Large intestine (tissue), 3 donors: ENCODE data around the gene BLOC1S3. TPM values are rescaled to one million over a fixed set of nuclear protein-coding genes. Genes with fewer than 3 reads are reported as not detected.

ENCODE experiments used
- DNase-seq, 2 donors: peaks; one replicate each; pipeline versions ENCODE4 v3.0.0 to v3.0.0-alpha.2; 2013
- H3K27ac ChIP-seq: one replicate; pipeline ENCODE4 v1.5.1; 2013; ENCODE audit warnings: low read length
- H3K27me3 ChIP-seq: 2 replicates; pipeline ENCODE4 v1.6.1; 2013; ENCODE audit warnings: low read length; ENCODE audit not compliant: control insufficient read depth, insufficient read depth
- H3K36me3 ChIP-seq: 2 replicates; pipeline ENCODE4 v1.6.1; 2013; ENCODE audit warnings: low read length; ENCODE audit not compliant: control insufficient read depth, insufficient read depth
- H3K4me1 ChIP-seq: one replicate; pipeline ENCODE4 v1.6.1; 2013; ENCODE audit warnings: low read length; ENCODE audit not compliant: control insufficient read depth, insufficient read depth
- H3K4me3 ChIP-seq: one replicate; pipeline ENCODE4 v1.5.1; 2013; ENCODE audit warnings: low read length
- H3K9me3 ChIP-seq: one replicate; pipeline ENCODE4 v1.6.1; 2013; ENCODE audit warnings: mild to moderate bottlenecking, low read depth, low read length, moderate library complexity; ENCODE audit not compliant: control insufficient read depth
- WGBS: methylation state at CpG from one replicate; pipeline ENCODE4 v1.1.5; 2013; ENCODE audit warnings: low lambda C conversion rate; ENCODE audit not compliant: insufficient coverage; 5-methylcytosine and 5-hydroxymethylcytosine counted together
- polyA plus RNA-seq: library from polyadenylated mRNA; unstranded; fragments of 120-200 nt; gene quantifications from one replicate; pipeline ENCODE4 v1.2.1, GENCODE V29; 2013

Gene BLOC1S3
- polyA plus RNA-seq, 1 donor, result 12.1 TPM

DNA sequence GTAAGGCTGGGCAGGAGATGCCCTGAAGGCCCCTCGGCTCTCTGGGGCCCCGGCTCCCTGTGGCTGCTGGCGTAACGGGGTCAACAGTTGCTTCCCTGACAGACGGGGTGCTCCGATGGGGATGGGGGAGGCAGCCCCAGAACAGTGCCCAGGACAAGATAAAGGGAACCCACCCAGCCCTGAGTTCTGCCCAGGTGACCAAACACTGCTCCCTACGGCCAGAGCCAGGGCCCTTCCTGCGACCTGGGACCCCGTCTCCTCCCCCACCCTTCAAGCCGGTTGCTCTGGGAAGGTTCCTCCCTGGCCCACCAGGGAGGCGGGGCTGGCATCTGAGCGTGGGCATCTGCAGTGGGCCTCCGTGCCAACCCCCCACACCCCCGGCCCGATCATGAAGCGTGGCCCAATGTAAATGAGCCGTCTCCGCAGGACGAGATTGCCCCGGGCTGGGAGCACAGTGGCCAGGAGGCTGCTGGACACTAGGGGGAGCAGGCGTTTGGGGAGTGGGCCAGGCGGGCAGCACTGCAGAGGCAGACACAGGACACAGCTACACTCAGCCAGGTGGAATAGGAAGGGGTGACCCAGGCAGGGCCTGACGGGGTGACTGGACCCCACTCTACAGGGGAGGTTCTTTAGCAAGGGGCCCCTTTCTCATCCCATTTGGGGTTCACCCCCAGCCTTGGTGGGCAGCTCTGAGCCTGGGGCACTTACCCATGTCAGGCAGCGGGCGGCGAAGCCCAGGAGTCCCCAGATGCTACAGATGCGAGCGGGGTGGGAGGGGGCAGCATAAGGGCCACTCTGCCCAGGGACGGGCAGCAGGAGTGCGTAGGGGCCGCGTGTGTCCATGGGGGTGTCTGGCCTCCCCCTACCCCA lies 16.6 kb upstream of the BLOC1S3 start:
- Histone ChIP-seq H3K4me3 (no peak overlapping the region), H3K27ac (no peak overlapping the region), H3K36me3 (no peaks in the 10 kb centered on the region), H3K9me3 (no peaks in the 10 kb centered on the region), H3K27me3 (peaks cover 14% of the 10 kb centered on the region), H3K4me1 (peaks cover 21% of the 10 kb centered on the region)
- no CpG with 5 or more reads among the region's 32 CpGs for WGBS
- DNase-seq, result no peak

DNA sequence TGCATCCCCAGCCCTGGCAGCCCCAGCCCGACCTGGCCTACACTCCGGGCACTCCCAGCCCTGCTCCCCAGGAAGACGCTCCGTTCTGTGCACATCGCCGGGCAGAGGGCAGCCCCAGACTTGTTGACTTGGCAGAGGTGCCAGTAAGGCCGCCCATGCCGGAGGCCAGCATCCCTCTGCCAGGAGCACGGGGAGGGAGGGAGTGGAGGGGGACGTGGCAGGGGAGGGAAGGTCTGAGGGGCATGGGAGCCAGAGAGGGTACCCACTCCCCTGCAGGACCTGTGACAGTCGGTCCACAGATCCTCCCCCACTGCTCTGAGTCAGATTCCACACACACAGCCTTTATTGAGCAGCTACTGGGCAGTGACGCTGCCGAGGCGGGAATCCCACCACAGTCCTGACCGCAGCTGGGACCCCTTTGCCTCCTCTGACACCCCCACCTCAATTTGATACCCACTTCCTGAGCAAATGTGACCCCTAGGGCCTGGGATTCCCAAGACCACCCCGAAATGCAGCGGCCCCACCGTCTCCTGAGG lies 15.9 kb upstream of the BLOC1S3 start:
- H3K4me1 ChIP-seq, result peaks cover 21% of the 10 kb centered on the region
- H3K27ac ChIP-seq, result no peak overlapping the region
- no peak overlapping the region for H3K4me3 ChIP-seq
- no peaks in the 10 kb centered on the region for H3K9me3 ChIP-seq
- H3K27me3 ChIP-seq, result peaks cover 14% of the 10 kb centered on the region
- H3K36me3 ChIP-seq, result no peaks in the 10 kb centered on the region
- no CpG with 5 or more reads among the region's 18 CpGs for WGBS
- DNase-seq, result no peak

DNA sequence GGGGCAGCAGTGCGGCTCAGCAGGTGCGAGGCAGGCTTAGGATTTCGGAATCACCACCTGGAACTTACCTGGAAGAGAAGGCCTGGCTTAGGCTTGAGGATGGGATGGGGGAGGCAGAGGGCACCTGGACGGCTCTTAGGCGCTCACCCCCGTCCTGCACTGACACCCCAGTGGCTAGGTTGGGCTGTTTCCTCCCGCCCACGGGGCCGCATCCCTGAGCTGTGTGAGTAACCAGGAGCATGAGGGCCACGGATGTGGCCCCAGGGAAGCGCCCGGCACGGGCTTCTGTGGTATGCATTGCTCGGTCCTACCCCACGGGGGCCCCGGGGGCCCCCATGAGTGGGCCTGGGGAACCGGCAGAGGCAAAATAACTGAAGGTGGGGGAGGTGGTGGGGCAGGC lies 15.4 kb upstream of the BLOC1S3 start:
- H3K36me3 ChIP-seq, result no peaks in the 10 kb centered on the region
- H3K4me3 ChIP-seq, result no peak overlapping the region
- no CpG with 5 or more reads among the region's 17 CpGs for WGBS
- no peak for DNase-seq
- H3K4me1 ChIP-seq, result peaks cover 21% of the 10 kb centered on the region
- peaks cover 14% of the 10 kb centered on the region for H3K27me3 ChIP-seq
- H3K27ac ChIP-seq, result no peak overlapping the region
- H3K9me3 ChIP-seq, result no peaks in the 10 kb centered on the region

DNA sequence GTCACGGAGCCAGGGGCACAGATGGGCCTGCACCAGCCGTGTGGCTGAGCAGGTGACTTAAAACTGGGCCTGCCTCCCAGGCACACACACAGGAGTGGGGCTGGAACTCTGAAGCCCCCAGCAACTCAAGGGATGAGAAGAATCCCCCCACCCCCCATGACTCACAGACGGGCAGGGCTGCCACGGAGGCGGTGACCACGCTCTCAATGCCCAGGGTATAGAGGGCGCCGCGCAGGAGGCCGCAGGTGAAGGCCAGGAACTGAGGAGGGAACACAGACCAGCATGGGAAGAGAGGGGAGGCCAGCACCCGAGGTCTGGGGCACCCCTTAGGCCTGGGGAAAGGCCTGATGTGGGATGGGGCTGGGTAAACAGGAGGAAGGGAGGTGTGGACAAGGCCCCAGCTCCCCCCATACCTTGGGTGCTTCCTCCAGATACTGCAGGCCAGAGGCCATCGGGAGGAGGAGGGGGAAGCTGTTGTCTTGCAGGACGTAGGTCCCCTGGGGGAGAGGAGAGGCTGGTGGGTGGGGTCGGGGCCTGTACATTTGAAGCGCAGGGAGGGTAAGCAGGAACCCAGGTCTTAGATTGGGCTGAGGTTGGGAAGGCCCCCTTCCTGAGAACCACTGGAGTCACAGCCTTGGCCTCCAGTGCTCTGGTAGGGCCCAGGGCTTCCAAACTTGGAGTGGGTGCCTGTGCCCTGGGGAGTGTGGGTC lies 14.7 kb upstream of the BLOC1S3 start:
- peaks cover 21% of the 10 kb centered on the region for H3K4me1 ChIP-seq

DNA sequence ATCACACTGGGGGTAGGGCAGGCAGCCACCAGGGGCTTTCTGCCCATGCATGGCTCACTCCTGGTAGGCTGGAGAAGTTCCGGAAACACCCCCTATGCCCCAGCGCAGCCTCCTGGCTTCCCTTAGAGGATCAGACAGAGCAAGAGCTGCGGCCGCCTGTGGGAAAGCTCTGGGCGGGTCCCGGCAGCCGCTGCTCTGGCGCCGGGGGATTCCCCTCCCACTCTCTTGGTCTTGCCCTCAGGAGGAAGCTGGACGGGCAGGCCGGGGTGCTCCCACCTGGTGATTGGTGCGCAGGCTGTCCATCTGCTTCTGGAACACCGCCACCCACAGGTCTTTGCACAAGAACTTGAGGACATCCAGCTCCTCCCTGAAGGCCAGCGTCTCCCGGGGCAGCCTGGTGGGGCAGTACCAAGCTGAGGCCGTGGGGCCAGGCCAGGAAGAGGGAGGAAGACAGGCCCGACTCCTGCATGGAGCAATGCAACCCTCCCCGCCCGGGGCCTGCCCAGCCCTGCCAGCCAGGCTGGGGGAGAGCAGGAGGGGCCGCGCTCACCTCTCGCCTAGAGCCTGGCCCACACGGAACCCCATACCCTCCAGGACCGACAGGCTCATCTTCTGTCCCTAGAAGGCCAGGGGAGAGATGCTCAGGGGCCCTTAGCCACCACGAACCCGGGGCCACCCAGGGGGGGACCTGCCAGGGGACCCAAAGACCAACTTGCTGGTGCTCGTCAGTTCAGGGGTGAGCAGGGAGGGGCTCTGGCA lies 13.8 kb upstream of the BLOC1S3 start:
- H3K4me1 ChIP-seq, result peaks cover 19% of the 10 kb centered on the region
- no peaks in the 10 kb centered on the region for H3K36me3 ChIP-seq
- no peak overlapping the region for H3K27ac ChIP-seq
- H3K27me3 ChIP-seq, result peaks cover 12% of the 10 kb centered on the region
- WGBS, result no CpG with 5 or more reads among the region's 27 CpGs
- no peaks in the 10 kb centered on the region for H3K9me3 ChIP-seq
- no peak overlapping the region for H3K4me3 ChIP-seq
- peak; percentile 59 to 66 for DNase-seq

More for the DNA sequence above, 14.7 kb upstream of the BLOC1S3 start:
- no peak overlapping the region for H3K4me3 ChIP-seq
- WGBS, result no CpG with 5 or more reads among the region's 15 CpGs
- no peaks in the 10 kb centered on the region for H3K9me3 ChIP-seq
- H3K27ac ChIP-seq, result no peak overlapping the region
- no peak for DNase-seq
- no peaks in the 10 kb centered on the region for H3K36me3 ChIP-seq
- peaks cover 14% of the 10 kb centered on the region for H3K27me3 ChIP-seq

DNA sequence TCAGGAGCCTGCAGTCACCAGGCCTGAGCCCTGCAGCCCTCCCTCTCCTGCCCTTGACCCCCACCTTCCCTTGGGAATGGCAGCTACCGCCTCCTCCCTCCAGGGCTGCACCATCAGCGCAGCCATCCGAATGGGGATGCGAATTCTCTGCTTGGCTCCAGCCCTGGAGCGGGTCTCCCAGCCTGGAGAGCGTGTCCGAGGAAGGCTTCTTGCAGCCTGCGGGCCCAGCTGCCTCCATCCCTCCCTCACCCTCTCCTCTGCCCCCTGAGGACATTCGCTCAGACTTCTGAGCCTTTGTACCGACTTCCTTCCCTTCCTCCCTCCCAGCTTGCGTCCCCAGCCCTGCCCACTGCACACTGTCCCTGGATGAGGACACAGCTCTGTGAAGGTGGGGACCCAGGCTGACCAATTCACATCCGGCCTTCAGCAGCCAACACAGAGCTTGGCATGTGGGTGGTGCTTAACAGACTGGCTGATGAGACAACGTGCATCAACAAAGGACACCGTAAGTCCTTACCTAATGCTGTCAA lies 11.8 kb upstream of the BLOC1S3 start:
- Histone ChIP-seq H3K4me3 (no peak overlapping the region), H3K9me3 (no peaks in the 10 kb centered on the region), H3K4me1 (no peaks in the 10 kb centered on the region), H3K36me3 (no peaks in the 10 kb centered on the region), H3K27me3 (no peaks in the 10 kb centered on the region), H3K27ac (no peak overlapping the region)
- no peak for DNase-seq
- no CpG with 5 or more reads among the region's 14 CpGs for WGBS

DNA sequence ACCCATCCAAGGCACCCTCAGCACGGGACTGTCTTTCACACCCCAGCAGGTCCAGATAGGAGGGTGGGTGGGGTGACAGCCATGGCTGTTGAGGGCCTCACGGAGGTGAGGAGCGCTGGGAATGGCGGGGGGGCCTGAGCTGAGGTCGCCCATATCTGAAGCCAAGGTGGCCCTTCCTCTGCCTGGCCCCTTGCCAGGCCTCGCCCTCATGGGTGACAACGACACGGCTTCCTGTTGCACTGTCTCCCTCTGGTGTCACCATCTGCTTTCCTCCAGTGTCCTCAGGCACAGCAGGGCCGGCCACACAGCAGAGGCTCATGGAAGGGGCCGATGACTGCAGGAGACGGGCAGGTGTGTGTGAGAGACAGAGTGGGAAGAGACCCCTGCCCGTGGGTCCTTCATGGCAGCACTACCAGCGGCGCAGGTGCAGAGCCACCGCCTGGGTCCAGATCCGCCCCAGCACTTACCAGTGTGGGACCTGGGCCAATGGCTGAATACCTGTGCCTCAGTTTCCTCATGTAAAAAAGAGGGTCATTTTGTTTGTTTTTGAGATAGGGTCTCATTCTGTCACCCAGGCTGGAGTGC lies 9.7 kb upstream of the BLOC1S3 start:
- WGBS, result no CpG with 5 or more reads among the region's 16 CpGs

DNA sequence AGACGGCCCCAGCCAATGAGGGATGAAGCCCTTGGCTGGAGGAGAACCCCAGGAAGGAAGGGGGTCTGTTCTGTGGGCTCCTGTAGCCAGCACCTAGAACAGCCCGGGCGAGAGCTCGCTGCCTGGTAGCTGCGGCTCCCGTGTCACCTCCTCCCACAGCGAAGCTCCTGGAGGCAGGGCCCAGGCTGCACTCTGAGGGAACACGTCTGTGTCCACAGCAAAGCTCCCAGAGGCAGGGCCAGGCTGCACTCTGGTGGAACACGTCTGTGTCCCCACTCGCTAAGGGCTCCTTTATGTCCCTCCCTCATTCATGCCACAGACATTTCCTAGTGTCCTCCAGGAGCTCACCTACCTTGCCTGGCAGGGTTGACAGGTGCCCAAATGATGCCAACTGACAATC lies 9.0 kb upstream of the BLOC1S3 start:
- Histone ChIP-seq H3K4me3 (no peak overlapping the region), H3K4me1 (no peaks in the 10 kb centered on the region), H3K36me3 (no peaks in the 10 kb centered on the region), H3K27me3 (no peaks in the 10 kb centered on the region), H3K9me3 (no peaks in the 10 kb centered on the region), H3K27ac (no peak overlapping the region)
- no CpG with 5 or more reads among the region's 10 CpGs for WGBS
- DNase-seq, result no peak

More for the DNA sequence above, 9.7 kb upstream of the BLOC1S3 start:
- Histone ChIP-seq H3K4me3 (no peak overlapping the region), H3K9me3 (no peaks in the 10 kb centered on the region), H3K27me3 (no peaks in the 10 kb centered on the region), H3K27ac (no peak overlapping the region), H3K4me1 (no peaks in the 10 kb centered on the region), H3K36me3 (no peaks in the 10 kb centered on the region)
- DNase-seq, result peak in 1 of 2 donors; percentile 42

DNA sequence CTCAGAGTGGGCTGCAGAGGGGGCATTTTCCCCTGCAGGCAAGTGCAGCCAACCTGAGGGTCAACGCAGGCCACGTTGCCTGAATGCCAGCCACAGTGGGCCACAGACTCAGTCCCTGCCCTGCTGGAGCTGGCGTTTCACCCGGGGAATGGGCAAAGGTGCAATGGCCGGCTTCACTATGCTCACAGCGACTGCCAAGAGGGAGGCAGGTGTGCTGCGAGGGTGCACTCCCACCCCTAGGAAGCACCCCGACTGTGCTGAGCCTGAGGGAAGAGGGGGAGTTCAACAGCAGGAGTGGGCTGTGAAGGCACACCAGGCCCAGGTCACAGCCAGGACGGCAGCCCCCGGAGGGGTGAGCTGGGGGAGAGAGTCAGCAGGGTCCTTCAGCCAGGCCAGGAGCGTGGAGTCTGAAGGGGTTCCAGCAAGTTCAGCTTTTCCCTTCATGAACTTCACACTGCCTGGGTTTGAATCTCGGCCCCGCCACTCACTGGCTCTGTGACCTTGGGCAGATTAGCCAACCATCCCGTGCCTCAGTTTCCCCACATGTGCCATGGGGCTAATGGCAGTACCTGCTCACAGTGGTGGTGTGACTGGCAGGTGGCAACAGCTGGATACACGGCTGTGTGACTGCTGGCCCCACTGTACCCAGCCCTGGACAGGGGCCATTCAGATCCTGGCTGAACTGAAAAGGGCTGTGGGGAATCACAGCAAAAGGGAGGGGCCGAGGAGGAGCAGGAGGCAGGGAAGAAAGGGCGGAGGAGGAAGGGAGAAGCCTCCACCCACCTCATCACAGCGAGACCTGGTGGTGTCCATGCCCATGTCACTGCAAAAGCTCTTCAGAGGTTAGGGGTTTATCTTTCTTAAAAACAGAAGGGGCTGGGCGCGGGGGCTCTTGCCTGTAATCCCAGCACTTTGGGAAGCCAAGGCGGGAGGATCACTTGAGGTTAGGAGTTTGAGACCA lies 8.2 kb upstream of the BLOC1S3 start:
- H3K9me3 ChIP-seq, result no peaks in the 10 kb centered on the region
- no peaks in the 10 kb centered on the region for H3K4me1 ChIP-seq
- H3K27ac ChIP-seq, result no peak overlapping the region
- DNase-seq, result no peak
- H3K27me3 ChIP-seq, result no peaks in the 10 kb centered on the region
- no CpG with 5 or more reads among the region's 21 CpGs for WGBS
- H3K36me3 ChIP-seq, result no peaks in the 10 kb centered on the region
- H3K4me3 ChIP-seq, result no peak overlapping the region
